Mesendoderm (in vitro differentiated cells): Measurements from ENCODE around the gene BLOC1S2. TPM values are rescaled to one million over a fixed set of nuclear protein-coding genes. Genes with fewer than 3 reads are reported as not detected.
A peak's percentile ranks its signal among the peaks of the same experiment; 100 is the strongest.

Experiments used
- DNase-seq: peaks from one replicate; pipeline ENCODE4 v3.0.0; 2013
- H2AK5ac ChIP-seq: 2 replicates; pipeline ENCODE4 v1.6.1; 2013; ENCODE audit warnings: low read length, inconsistent platforms
- H2BK120ac ChIP-seq: 2 replicates; pipeline ENCODE4 v1.6.1; 2013; ENCODE audit warnings: low read depth, mild to moderate bottlenecking, low read length, moderate library complexity, mixed read lengths
- H2BK15ac ChIP-seq: replicated peaks from 2 replicates; pipeline ENCODE4 v1.6.1; 2013; ENCODE audit warnings: low read depth, mild to moderate bottlenecking, moderate library complexity
- H2BK5ac ChIP-seq: 2 replicates; pipeline ENCODE4 v1.6.1; 2013; ENCODE audit warnings: low read length, inconsistent platforms
- H3K18ac ChIP-seq: 2 replicates; pipeline ENCODE4 v1.6.1; 2013; ENCODE audit warnings: mild to moderate bottlenecking, low read length, mixed read lengths
- H3K23ac ChIP-seq: one replicate; pipeline ENCODE4 v1.6.1; 2013; ENCODE audit warnings: low read length
- H3K27ac ChIP-seq: 2 replicates; pipeline ENCODE4 v1.5.1; 2013; ENCODE audit warnings: low read depth, mild to moderate bottlenecking, inconsistent platforms, low read length, moderate library complexity
- H3K27me3 ChIP-seq: 2 replicates; pipeline ENCODE4 v1.6.1; 2013; ENCODE audit warnings: low read length, control low read depth, mild to moderate bottlenecking, inconsistent platforms; ENCODE audit not compliant: insufficient read depth, poor library complexity
- H3K36me3 ChIP-seq: 2 replicates; pipeline ENCODE4 v1.6.1; 2013; ENCODE audit warnings: low read length, inconsistent platforms; ENCODE audit not compliant: control insufficient read depth, insufficient read depth
- H3K4ac ChIP-seq: one replicate; pipeline ENCODE4 v1.6.1; 2013; ENCODE audit warnings: low read depth, mild to moderate bottlenecking, low read length, moderate library complexity
- H3K4me1 ChIP-seq: 2 replicates; pipeline ENCODE4 v1.6.1; 2013; ENCODE audit warnings: low read depth, low read length, inconsistent platforms; ENCODE audit not compliant: control insufficient read depth
- H3K4me2 ChIP-seq: 2 replicates; pipeline ENCODE4 v1.6.1; 2013; ENCODE audit warnings: low read length
- H3K4me3 ChIP-seq: 2 replicates; pipeline ENCODE4 v1.5.1; 2013; ENCODE audit warnings: mild to moderate bottlenecking, low read length
- H3K56ac ChIP-seq: one replicate; pipeline ENCODE4 v1.6.1; 2013; ENCODE audit warnings: low read length
- H3K79me1 ChIP-seq: 2 replicates; pipeline ENCODE4 v1.6.1; 2013; ENCODE audit warnings: low read length, inconsistent platforms
- H3K79me2 ChIP-seq: 2 replicates; pipeline ENCODE4 v1.6.1; 2013; ENCODE audit warnings: mild to moderate bottlenecking, low read length; ENCODE audit not compliant: control insufficient read depth, insufficient read depth
- H3K9ac ChIP-seq: 2 replicates; pipeline ENCODE4 v1.6.1; 2013; ENCODE audit warnings: low read length, inconsistent platforms
- H4K5ac ChIP-seq: one replicate; pipeline ENCODE4 v1.6.1; 2013; ENCODE audit warnings: low read length
- H4K8ac ChIP-seq: one replicate; pipeline ENCODE4 v1.6.1; 2013; ENCODE audit warnings: low read depth, mild to moderate bottlenecking, control low read depth, low read length, moderate library complexity
- WGBS: extraction: QIAGEN DNeasy Blood & Tissue Kit; methylation state at CpG from one replicate; pipeline ENCODE4 v1.1.7; 2013; ENCODE audit warnings: low lambda C conversion rate, missing lambda C conversion rate; ENCODE audit not compliant: insufficient coverage; ENCODE audit errors: extremely low coverage; 5-methylcytosine and 5-hydroxymethylcytosine counted together
- polyA plus RNA-seq, 2 experiments: library from polyadenylated mRNA; stranded (reverse); fragments of 200-250 nt; gene quantifications; one replicate each; pipeline ENCODE4 v1.2.3, GENCODE V29; 2013

The BLOC1S2 gene
- polyA plus RNA-seq (2013, experiment 1 of 2) = 60.3 TPM
- polyA plus RNA-seq (2013, experiment 2 of 2) = 59.0 TPM

- Histone ChIP-seq H2BK5ac (peak within 1 kb of the TSS; percentile 65), H3K4me3 (peak within 1 kb of the TSS; percentile 96), H3K36me3 (no peaks in the 10 kb centered on the region), H3K27ac (peak within 1 kb of the TSS; percentile 72), H3K56ac (peak within 1 kb of the TSS; percentile 99), H3K27me3 (no peaks in the 10 kb centered on the region), H3K23ac (no peak within 1 kb of the TSS), H4K5ac (peak within 1 kb of the TSS; percentile 77), H4K8ac (no peak within 1 kb of the TSS), H3K4me1 (peaks cover 2% of the 10 kb centered on the region), H3K4me2 (peak within 1 kb of the TSS; percentile 54), H3K79me1 (peaks cover 6% of the 10 kb centered on the region), H2BK120ac (no peak within 1 kb of the TSS), H3K79me2 (peaks cover 23% of the 10 kb centered on the region), H3K18ac (no peak within 1 kb of the TSS), H3K9ac (peak within 1 kb of the TSS; percentile 92), H2AK5ac (no peak within 1 kb of the TSS), H3K4ac (no peak within 1 kb of the TSS), H2BK15ac (no peak within 1 kb of the TSS)
- peak; percentile 93 for DNase-seq
- no CpG with 5 or more reads among the region's 63 CpGs for WGBS
These were observed at the start of gene BLOC1S2 for GRCh38 chr10:100286051-100287033. TSS of gene BLOC1S2 (minus strand) at chr10:100286680. CDS start at chr10:100286659, 21 bp downstream.

- H3K9ac ChIP-seq = no peak overlapping the region
- H3K18ac ChIP-seq = no peak overlapping the region
- H3K36me3 ChIP-seq = no peaks in the 10 kb centered on the region
- no peak overlapping the region for H2BK120ac ChIP-seq
- H3K23ac ChIP-seq = no peak overlapping the region
- H3K4me3 ChIP-seq = no peak overlapping the region
- no peaks in the 10 kb centered on the region for H3K27me3 ChIP-seq
- H3K4me1 ChIP-seq = no peaks in the 10 kb centered on the region
- H3K79me1 ChIP-seq = no peaks in the 10 kb centered on the region
- H3K27ac ChIP-seq = no peak overlapping the region
- no peak overlapping the region for H3K4me2 ChIP-seq
- H2BK5ac ChIP-seq = no peak overlapping the region
- no peak overlapping the region for H3K56ac ChIP-seq
- no CpG with 5 or more reads among the region's 9 CpGs for WGBS
- H4K8ac ChIP-seq = no peak overlapping the region
- no peak for DNase-seq
- H2BK15ac ChIP-seq = no peak overlapping the region
- H3K4ac ChIP-seq = no peak overlapping the region
- H3K79me2 ChIP-seq = no peaks in the 10 kb centered on the region
- H2AK5ac ChIP-seq = no peak overlapping the region
- no peak overlapping the region for H4K5ac ChIP-seq
These were observed 48.3 kb upstream of the BLOC1S2 start for GRCh38 chr10:100334762-100335161.

- H3K79me2 ChIP-seq = no peaks in the 10 kb centered on the region
- H3K56ac ChIP-seq = no peak overlapping the region
- no peak overlapping the region for H3K27ac ChIP-seq
- H3K4ac ChIP-seq = no peak overlapping the region
- no peak overlapping the region for H3K18ac ChIP-seq
- H3K4me3 ChIP-seq = no peak overlapping the region
- H2BK5ac ChIP-seq = no peak overlapping the region
- no peaks in the 10 kb centered on the region for H3K27me3 ChIP-seq
- WGBS = no CpG with 5 or more reads among the region's 2 CpGs
- H3K9ac ChIP-seq = no peak overlapping the region
- H3K4me1 ChIP-seq = no peaks in the 10 kb centered on the region
- no peak overlapping the region for H2BK120ac ChIP-seq
- no peaks in the 10 kb centered on the region for H3K79me1 ChIP-seq
- H2AK5ac ChIP-seq = no peak overlapping the region
- no peak overlapping the region for H4K8ac ChIP-seq
- no peak for DNase-seq
- H4K5ac ChIP-seq = no peak overlapping the region
- no peak overlapping the region for H2BK15ac ChIP-seq
- H3K4me2 ChIP-seq = no peak overlapping the region
- no peaks in the 10 kb centered on the region for H3K36me3 ChIP-seq
- H3K23ac ChIP-seq = no peak overlapping the region
These were observed 47.4 kb upstream of the BLOC1S2 start for GRCh38 chr10:100333661-100334440.

- Histone ChIP-seq H3K4me1 (no peaks in the 10 kb centered on the region), H2BK15ac (no peak overlapping the region), H2BK5ac (no peak overlapping the region), H3K56ac (no peak overlapping the region), H4K5ac (no peak overlapping the region), H3K36me3 (no peaks in the 10 kb centered on the region), H3K27ac (no peak overlapping the region), H2AK5ac (no peak overlapping the region), H3K4ac (no peak overlapping the region), H4K8ac (no peak overlapping the region), H2BK120ac (no peak overlapping the region), H3K4me2 (no peak overlapping the region), H3K4me3 (no peak overlapping the region), H3K79me1 (no peaks in the 10 kb centered on the region), H3K9ac (no peak overlapping the region), H3K23ac (no peak overlapping the region), H3K27me3 (no peaks in the 10 kb centered on the region), H3K79me2 (no peaks in the 10 kb centered on the region), H3K18ac (no peak overlapping the region)
- no CpG with 5 or more reads among the region's 4 CpGs for WGBS
- no peak for DNase-seq
These were observed 46.6 kb upstream of the BLOC1S2 start for GRCh38 chr10:100333106-100333505.

GRCh38 chr10:100330079-100330478 is 43.6 kb upstream of the BLOC1S2 start, which contains the start of gene PKD2L1:
TSS of gene PKD2L1 (minus strand) at chr10:100330228. CDS start at chr10:100330103, 125 bp downstream.
- H2AK5ac ChIP-seq = no peak within 1 kb of the TSS
- H3K4me2 ChIP-seq = no peak within 1 kb of the TSS
- H4K5ac ChIP-seq = no peak within 1 kb of the TSS
- H3K36me3 ChIP-seq = no peaks in the 10 kb centered on the region
- no peak within 1 kb of the TSS for H3K9ac ChIP-seq
- no peaks in the 10 kb centered on the region for H3K4me1 ChIP-seq
- H3K79me2 ChIP-seq = no peaks in the 10 kb centered on the region
- WGBS = no CpG with 5 or more reads among the region's 5 CpGs
- H2BK120ac ChIP-seq = no peak within 1 kb of the TSS
- H3K79me1 ChIP-seq = no peaks in the 10 kb centered on the region
- H3K27me3 ChIP-seq = no peaks in the 10 kb centered on the region
- no peak within 1 kb of the TSS for H2BK15ac ChIP-seq
- H3K4ac ChIP-seq = no peak within 1 kb of the TSS
- DNase-seq = no peak
- H3K56ac ChIP-seq = no peak within 1 kb of the TSS
- no peak within 1 kb of the TSS for H3K23ac ChIP-seq
- no peak within 1 kb of the TSS for H4K8ac ChIP-seq
- no peak within 1 kb of the TSS for H2BK5ac ChIP-seq
- H3K27ac ChIP-seq = no peak within 1 kb of the TSS
- H3K18ac ChIP-seq = no peak within 1 kb of the TSS
- H3K4me3 ChIP-seq = no peak within 1 kb of the TSS
